Activated CD8-positive, alpha-beta T cell treated with anti-CD3 and anti-CD28 coated beads for 36 hours (primary cell): ENCODE results near the gene STAB1. TPM values are rescaled to one million over a fixed set of nuclear protein-coding genes. Genes with fewer than 3 reads are reported as not detected.

Experiments
- ATAC-seq: fragments of 200-7000 bp; cut with Tn5 transposase; one replicate; pipeline ENCODE4 v1.10.0; 2021; ENCODE audit warnings: mild to moderate bottlenecking, moderate library complexity
- CTCF ChIA-PET: fragments of 350-600 bp; sonication (Branson Sonifier 250); formaldehyde crosslinking; loops from one replicate; lab custom pipeline; 2021; ENCODE audit warnings: antibody characterized with exemption; lab: Charles Lee
- POLR2A ChIA-PET: fragments of 350-600 bp; sonication (Branson Sonifier 250); formaldehyde crosslinking; loops from one replicate; lab custom pipeline; 2021; ENCODE audit warnings: antibody characterized with exemption; lab: Charles Lee
- DNase-seq: peaks from one replicate; pipeline ENCODE4 v3.0.0-alpha.2; 2020
- H3K27ac Mint-ChIP-seq: one replicate; pipeline ENCODE4 v1.8.0; 2021; ENCODE audit warnings: mild to moderate bottlenecking, mixed read lengths
- H3K27me3 Mint-ChIP-seq: one replicate; pipeline ENCODE4 v1.8.0; 2021; ENCODE audit warnings: mixed read lengths
- H3K36me3 Mint-ChIP-seq: one replicate; pipeline ENCODE4 v1.8.0; 2021; ENCODE audit warnings: low read depth, mixed read lengths
- H3K4me1 Mint-ChIP-seq: one replicate; pipeline ENCODE4 v1.8.0; 2021; ENCODE audit warnings: low read depth, mixed read lengths
- H3K4me3 Mint-ChIP-seq: one replicate; pipeline ENCODE4 v1.8.0; 2021; ENCODE audit warnings: mild to moderate bottlenecking, moderate library complexity, mixed read lengths
- H3K9me3 Mint-ChIP-seq: one replicate; pipeline ENCODE4 v1.8.0; 2021; ENCODE audit warnings: mixed read lengths
- intact Hi-C: fragments of 100-400 bp; cut with micrococcal nuclease; formaldehyde crosslinking; loops from one replicate; pipeline ENCODE4 v1.10.0; 2022
- total RNA-seq, 2 experiments: library from RNA; stranded (reverse); gene quantifications; one replicate each; pipeline ENCODE4 v1.2.3, GENCODE V29; 2021
- TF ChIP-seq, protein P1 (sequence below): fragments of 200-600 bp; IDR thresholded peaks from one replicate; pipeline ENCODE4 v1.8.0; 2022; ENCODE audit warnings: antibody characterized with exemption, mild to moderate bottlenecking

The STAB1 gene
- total RNA-seq, 2 experiments from 2014 or later = 0.09 to 0.20 TPM

DNA sequence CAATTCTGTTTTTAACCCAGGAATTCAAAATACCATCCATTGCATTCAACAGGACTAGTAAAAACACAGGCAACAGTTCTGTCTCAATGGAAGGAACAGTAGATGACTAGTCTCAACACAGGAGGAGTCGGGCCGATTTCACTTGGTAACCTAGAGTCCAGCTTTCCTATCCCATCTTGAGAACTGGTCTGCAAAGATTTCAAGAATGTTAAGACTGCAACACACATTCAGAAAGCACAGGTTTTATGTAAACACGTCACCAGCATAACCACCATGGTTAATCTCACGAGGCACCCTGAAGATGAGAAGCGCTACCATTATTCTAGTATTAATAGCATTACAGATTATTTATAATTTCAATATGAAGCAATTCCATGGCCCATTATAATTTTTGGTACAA, 63.3 kb downstream of the STAB1 start:
- TF ChIP-seq, protein P1, sequence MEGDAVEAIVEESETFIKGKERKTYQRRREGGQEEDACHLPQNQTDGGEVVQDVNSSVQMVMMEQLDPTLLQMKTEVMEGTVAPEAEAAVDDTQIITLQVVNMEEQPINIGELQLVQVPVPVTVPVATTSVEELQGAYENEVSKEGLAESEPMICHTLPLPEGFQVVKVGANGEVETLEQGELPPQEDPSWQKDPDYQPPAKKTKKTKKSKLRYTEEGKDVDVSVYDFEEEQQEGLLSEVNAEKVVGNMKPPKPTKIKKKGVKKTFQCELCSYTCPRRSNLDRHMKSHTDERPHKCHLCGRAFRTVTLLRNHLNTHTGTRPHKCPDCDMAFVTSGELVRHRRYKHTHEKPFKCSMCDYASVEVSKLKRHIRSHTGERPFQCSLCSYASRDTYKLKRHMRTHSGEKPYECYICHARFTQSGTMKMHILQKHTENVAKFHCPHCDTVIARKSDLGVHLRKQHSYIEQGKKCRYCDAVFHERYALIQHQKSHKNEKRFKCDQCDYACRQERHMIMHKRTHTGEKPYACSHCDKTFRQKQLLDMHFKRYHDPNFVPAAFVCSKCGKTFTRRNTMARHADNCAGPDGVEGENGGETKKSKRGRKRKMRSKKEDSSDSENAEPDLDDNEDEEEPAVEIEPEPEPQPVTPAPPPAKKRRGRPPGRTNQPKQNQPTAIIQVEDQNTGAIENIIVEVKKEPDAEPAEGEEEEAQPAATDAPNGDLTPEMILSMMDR = no peak
- CTCF ChIA-PET = no interaction called here
- Mint-ChIP-seq H3K4me1 (peaks cover 7% of the 10 kb centered on the region), H3K36me3 (peaks cover 39% of the 10 kb centered on the region), H3K27me3 (no peaks in the 10 kb centered on the region), H3K4me3 (no peak overlapping the region), H3K27ac (no peak overlapping the region), H3K9me3 (no peaks in the 10 kb centered on the region)
- POLR2A ChIA-PET = interaction anchor here (0.7 kb wide), 1 partner anchor 10 kb away, joined by 5 read pairs; no protein-coding TSS in a partner anchor
- DNase-seq = no peak
- intact Hi-C loops = no loop called here
- no peak for ATAC-seq

DNA sequence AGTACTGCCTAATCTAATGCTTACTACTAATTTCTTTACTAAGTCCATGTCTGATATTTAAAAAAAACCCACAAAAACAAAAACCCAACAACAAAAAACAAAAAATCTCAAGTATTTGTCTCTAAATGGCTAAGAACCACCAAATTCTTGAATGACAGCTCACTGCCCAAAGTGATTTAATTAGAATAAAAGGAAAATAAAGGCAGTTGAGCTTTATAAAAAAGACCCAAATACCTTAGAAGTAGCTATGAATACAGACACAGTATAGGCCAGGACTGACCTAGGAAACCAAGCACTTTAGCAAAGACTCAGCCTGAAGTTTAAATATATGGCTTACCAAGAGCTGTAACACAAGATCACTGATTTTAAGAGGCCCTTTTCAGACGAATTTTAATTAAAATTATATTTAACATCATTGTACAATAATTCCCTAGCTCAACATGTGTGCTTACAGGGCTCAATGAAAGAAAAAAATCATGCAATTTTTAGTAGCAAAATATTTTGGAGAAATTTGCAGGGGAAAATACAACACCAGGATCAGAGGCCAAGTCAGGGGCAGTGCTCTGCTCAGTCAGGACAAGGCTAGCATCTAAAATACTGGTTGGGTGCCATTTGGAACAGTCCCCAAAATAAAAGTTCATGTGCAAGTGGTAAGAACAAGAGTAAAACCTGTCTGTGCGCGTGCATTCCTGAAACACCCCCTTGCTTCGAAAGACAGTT, 66.0 kb downstream of the STAB1 start:
- ATAC-seq (no peak), DNase-seq (no peak)
- no peaks in the 10 kb centered on the region for H3K9me3 Mint-ChIP-seq
- H3K4me1 Mint-ChIP-seq = peaks cover under 1% of the 10 kb centered on the region
- H3K4me3 Mint-ChIP-seq = no peak overlapping the region
- H3K36me3 Mint-ChIP-seq = peaks cover 35% of the 10 kb centered on the region
- no peak overlapping the region for H3K27ac Mint-ChIP-seq
- ChIA-PET POLR2A (interaction anchor here (2.5 kb wide), 1 partner anchor 24 kb away, joined by 7 read pairs; no protein-coding TSS in a partner anchor), CTCF (interaction anchor here (1.1 kb wide), 1 partner anchor 10 kb away, joined by 4 read pairs; no protein-coding TSS in a partner anchor)
- intact Hi-C loops = no loop called here
- H3K27me3 Mint-ChIP-seq = no peaks in the 10 kb centered on the region
- TF ChIP-seq, protein P1 = no peak

DNA sequence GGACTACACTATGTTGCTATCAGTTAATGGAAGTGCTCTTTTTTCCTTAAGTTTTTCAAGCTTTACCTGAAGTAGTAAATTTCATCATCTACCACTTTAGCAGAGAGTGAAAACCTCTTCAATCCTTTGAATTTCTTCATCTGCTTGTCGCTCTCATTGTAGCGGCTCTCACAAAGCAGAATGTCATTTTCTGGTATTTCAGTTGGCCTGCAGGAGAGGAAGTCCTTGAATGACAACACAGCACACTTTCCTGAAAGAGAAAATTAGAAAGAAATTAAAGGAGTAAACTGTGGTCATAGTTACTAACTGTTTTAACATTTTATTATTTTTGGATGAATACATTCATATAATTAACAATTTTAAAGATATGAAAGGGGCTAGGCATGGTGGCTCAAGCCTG, 68.8 kb downstream of the STAB1 start:
- DNase-seq (no peak), ATAC-seq (no peak)
- TF ChIP-seq, protein P1 = no peak
- Mint-ChIP-seq H3K36me3 (peaks cover 36% of the 10 kb centered on the region), H3K27me3 (no peaks in the 10 kb centered on the region), H3K4me3 (no peak overlapping the region), H3K9me3 (no peaks in the 10 kb centered on the region), H3K4me1 (no peaks in the 10 kb centered on the region), H3K27ac (no peak overlapping the region)
- ChIA-PET POLR2A (no interaction called here), CTCF (no interaction called here)
- intact Hi-C loops = no loop called here

DNA sequence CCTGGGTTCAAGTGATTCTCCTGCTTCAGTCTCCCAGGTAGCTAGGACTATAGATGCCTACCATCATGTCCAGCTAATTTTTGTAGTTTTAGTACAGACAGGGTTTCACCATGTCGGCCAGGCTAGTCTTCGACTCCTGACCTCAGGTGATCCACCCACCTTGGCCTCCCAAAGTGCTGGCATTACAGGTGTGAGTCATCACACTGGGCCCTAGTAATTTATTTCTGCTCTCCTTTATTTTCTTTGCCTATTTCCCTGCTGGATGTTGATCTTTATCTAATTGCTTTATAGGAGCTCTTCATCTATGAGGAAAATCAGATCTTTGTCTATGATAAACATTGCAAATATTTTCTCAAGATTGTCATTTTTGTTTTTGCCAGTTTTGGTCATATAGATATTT, 72.9 kb downstream of the STAB1 start:
- H3K36me3 Mint-ChIP-seq = peaks cover 14% of the 10 kb centered on the region
- CTCF ChIA-PET = interaction anchor here (0.7 kb wide), 1 partner anchor 337 kb away, joined by 3 read pairs; no protein-coding TSS in a partner anchor

DNA sequence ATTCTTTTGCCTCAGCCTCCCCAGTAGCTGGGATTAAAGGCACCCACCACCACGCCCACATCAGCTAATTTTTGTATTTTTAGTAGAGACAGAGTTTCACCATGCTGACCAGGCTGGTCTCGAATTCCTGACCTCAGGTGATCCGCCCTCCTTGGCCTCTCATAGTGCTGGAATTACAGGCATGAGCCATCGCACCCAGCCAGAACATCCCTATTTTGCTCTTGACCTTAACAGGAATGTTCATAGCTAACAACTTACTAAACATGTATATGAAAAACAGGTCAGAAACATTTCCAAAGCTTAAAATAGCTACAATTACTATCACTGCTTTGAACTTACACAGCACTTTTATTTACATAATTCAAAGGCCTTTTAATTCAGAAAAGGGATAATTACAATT, 74.9 kb downstream of the STAB1 start:
- POLR2A ChIA-PET = interaction anchor here (0.8 kb wide), 1 partner anchor 13 kb away, joined by 3 read pairs; no protein-coding TSS in a partner anchor
- H3K27ac Mint-ChIP-seq = no peak overlapping the region
- ATAC-seq (no peak), DNase-seq (no peak)
- no peaks in the 10 kb centered on the region for H3K27me3 Mint-ChIP-seq
- H3K4me1 Mint-ChIP-seq = no peaks in the 10 kb centered on the region
- H3K9me3 Mint-ChIP-seq = no peaks in the 10 kb centered on the region
- CTCF ChIA-PET = no interaction called here
- no peak overlapping the region for H3K4me3 Mint-ChIP-seq
- H3K36me3 Mint-ChIP-seq = peaks cover 17% of the 10 kb centered on the region
- TF ChIP-seq, protein P1 = no peak
- intact Hi-C loops = no loop called here

More for the DNA sequence above, 72.9 kb downstream of the STAB1 start:
- no peaks in the 10 kb centered on the region for H3K27me3 Mint-ChIP-seq
- no peaks in the 10 kb centered on the region for H3K9me3 Mint-ChIP-seq
- no peak for DNase-seq
- intact Hi-C loops = no loop called here
- POLR2A ChIA-PET = no interaction called here
- TF ChIP-seq, protein P1 = no peak
- H3K4me3 Mint-ChIP-seq = no peak overlapping the region
- no peak overlapping the region for H3K27ac Mint-ChIP-seq
- ATAC-seq = no peak
- H3K4me1 Mint-ChIP-seq = no peaks in the 10 kb centered on the region
